GM12872 (cell line): Measurements from ENCODE around the gene ANGPTL7.

ENCODE experiments used
- CTCF ChIP-seq: IDR thresholded peaks from 3 replicates; pipeline ENCODE4 v1.5.1; 2011; ENCODE audit warnings: low read depth, mild to moderate bottlenecking, low read length, moderate library complexity; ENCODE audit not compliant: insufficient read depth

The ANGPTL7 gene

GRCh38 chr1:11184973-11185372 is 4.2 kb upstream of the ANGPTL7 start:
- no peak for TF ChIP-seq CTCF

GRCh38 chr1:11187000-11187399 is 2.2 kb upstream of the ANGPTL7 start:
- TF ChIP-seq CTCF: no peak

- TF ChIP-seq CTCF: no peak
These were observed 1.7 kb upstream of the ANGPTL7 start for GRCh38 chr1:11187494-11187893.

GRCh38 chr1:11187931-11188330 is 1.2 kb upstream of the ANGPTL7 start:
- TF ChIP-seq CTCF: no peak

- TF ChIP-seq CTCF: no peak
These were observed 774 bp upstream of the ANGPTL7 start for GRCh38 chr1:11188381-11188780.

- no peak for TF ChIP-seq CTCF
These were observed 4.2 kb downstream of the ANGPTL7 start for GRCh38 chr1:11193376-11193775.

- TF ChIP-seq CTCF: no peak
These were observed 5.4 kb downstream of the ANGPTL7 start for GRCh38 chr1:11194407-11195176.
